Stimulated activated CD4-positive, alpha-beta T cell treated with anti-CD3 and anti-CD28 coated beads, Interleukin-4, amount 100 ng/mL, for 48 hours (primary cell): ENCODE results near the gene TMEM39A.

Experiments
- DNase-seq, 2 donors: peaks; one replicate each; pipeline ENCODE4 v3.0.0-alpha.2; 2020; ENCODE audit warnings: low read depth in 2 of 2

The TMEM39A gene

DNA sequence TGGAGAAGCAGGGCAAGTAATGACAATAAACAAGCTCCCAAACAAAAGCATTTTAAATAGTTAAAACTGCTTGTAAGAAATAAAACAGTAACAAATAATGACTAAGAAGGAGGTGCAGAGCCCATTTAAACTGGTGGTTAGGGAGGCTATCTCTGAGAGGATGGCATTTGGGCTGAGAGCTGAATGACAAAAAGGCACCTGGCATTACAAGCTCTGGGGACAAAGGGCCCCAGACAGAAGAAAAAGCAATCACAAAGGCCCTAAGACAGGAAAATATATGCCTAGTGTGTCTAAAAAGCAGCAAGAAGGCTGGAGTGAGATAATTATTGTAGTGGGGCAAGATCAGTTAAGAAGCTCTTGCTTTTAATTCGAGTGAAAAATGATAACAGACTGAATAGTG is 9.6 kb downstream of the TMEM39A start:
- DNase-seq: no peak

GRCh38 chr3:119444590-119444989 is 18.8 kb downstream of the TMEM39A start:
- DNase-seq: no peak

- no peak for DNase-seq
Observed at GRCh38 chr3:119443179-119443578, 20.2 kb downstream of the TMEM39A start.

GRCh38 chr3:119437691-119438258 is 25.6 kb downstream of the TMEM39A start:
- no peak for DNase-seq

GRCh38 chr3:119436977-119437376 is 26.4 kb downstream of the TMEM39A start:
- DNase-seq: no peak

DNA sequence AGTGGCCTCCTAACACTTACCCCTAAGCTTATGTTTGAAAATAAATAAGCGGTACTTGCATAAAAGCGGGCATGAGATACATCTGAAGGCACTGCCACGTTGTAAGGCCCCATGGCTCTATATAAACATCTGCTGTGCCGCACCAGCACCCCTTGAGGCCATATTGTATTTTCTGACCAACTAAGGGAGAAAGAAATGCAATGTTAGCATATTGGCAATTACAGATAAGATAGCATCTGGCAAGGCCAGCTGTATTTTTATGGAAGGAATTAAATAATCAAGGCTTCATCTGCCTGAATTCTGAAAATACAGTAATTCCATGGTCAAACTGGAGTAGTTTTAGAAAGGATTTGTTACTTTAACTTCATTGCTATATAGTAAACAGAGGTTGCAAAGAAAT is 28.7 kb downstream of the TMEM39A start:
- DNase-seq: no peak

DNA sequence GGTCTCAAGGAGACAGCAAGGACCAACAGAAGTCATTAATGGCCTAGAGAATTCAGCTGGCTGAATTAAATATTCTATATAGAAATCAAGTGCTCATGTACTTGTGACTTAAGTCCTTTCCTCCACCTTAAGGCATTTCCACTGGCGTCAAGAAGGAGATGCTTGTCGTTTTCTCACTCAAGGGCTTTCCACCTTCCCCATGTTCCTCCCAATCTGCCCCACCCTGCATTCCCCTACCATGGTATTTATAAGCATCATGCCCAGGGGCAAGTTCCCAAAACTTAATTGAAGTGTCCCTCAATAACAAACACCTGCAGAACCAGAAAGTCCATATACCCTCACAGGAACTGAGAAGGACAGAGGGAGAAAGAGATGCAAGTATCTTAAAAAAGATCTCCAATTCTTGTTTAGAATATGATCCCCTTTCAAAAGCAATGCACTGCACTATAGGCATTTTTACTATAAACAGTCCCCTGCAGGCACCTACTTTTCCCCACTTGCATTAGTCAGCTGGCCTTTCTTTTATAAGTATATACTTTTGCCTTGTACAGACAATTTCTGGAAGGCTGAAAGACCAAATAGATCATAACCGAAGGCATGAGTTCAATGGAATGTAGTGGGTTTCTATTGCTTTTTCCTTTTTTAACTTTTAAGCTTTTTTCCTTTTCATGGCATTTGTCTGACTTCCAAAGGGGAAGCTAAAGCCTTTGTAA is 29.6 kb downstream of the TMEM39A start:
- no peak for DNase-seq

DNA sequence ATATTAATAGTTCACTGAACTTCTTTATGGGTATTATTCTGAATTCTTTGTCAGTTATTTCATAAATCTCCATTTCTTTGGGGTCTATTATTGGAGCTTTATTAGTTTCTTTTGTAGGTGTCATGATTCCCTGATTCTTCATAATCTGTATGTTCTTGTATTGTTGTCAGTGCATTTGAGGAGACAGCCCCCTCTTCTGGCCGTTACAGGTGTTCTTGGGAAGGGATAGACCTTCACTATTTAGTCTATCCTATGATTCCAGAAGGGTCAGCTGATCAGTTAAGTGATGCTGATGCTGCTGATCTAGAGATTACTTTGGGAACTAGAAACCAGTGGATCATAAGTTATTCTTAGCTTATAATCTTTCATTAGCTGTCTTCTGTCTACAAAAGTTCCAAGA is 34.9 kb downstream of the TMEM39A start:
- DNase-seq: no peak

- DNase-seq: no peak
Observed at GRCh38 chr3:119427669-119428068, 35.7 kb downstream of the TMEM39A start.

- DNase-seq: no peak
Observed at GRCh38 chr3:119420196-119420595, 43.2 kb downstream of the TMEM39A start.

GRCh38 chr3:119418641-119419040 is 44.8 kb downstream of the TMEM39A start:
- DNase-seq: no peak

DNA sequence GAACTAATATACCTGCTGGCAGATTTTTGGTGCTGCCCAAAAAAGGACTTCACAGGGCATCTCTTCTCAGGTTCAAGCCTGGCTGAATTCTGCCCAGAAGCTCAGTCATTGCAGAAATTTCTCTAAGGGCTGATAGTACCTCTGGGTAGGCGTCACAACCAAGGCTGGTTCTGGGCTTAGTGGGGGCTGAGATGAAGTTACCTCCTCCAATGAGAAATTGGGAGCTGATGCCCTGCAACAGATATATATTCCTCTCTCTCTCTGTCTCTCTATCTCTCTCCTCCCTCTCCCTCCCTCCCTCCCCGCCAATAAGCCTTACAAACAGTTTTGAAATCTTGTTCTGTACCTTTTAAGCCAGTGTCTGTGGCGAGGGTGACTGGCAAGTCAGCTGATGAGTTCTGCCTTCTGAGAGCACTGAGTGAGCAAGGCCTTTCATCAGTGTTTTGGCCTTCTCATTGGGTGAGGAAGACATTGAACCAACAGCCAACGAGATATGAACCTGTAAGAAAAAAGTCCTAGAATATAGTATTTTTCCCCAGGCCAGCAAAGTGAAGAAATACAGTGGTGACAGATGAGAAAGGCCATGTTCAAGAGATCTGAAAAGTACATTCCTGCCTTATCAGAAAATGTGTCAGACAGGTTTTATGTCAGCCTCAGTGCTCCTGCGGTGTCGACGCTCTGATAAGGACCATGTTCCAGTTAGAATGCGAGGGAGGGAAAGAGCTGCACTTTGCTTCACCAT is 45.5 kb downstream of the TMEM39A start:
- DNase-seq: no peak

GRCh38 chr3:119416873-119417272 is 46.5 kb downstream of the TMEM39A start:
- DNase-seq: no peak

DNA sequence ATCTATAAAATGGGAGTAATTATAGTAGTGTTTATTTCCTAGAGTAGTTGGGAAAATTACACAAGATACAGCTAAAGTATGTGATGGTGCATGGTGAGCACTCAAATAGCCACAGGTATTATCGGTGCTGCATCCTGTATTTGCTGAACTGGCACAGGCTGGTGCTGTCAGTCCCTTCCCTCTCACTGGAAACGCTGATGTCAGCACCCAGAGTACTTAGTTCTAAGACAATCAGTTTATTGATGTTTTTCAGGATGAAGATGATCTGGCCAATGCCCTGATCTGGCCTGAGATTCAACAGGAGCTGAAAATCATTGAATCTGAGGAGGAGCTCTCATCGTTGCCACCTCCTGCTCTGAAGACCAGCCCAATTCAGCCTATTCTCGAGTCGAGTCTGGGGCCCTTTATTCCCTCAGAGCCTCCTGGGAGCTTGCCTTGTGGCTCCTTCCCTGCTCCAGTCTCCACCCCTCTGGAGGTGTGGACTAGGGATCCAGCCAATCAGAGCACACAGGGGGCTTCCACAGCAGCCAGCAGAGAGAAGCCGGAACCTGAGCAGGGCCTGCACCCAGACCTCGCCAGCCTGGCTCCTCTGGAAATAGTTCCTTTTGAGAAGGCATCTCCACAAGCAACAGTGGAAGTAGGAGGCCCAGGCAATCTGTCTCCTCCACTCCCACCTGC is 49.7 kb downstream of the TMEM39A start:
- no peak for DNase-seq

- DNase-seq: no peak
Observed at GRCh38 chr3:119409844-119410243, 53.6 kb downstream of the TMEM39A start.

DNA sequence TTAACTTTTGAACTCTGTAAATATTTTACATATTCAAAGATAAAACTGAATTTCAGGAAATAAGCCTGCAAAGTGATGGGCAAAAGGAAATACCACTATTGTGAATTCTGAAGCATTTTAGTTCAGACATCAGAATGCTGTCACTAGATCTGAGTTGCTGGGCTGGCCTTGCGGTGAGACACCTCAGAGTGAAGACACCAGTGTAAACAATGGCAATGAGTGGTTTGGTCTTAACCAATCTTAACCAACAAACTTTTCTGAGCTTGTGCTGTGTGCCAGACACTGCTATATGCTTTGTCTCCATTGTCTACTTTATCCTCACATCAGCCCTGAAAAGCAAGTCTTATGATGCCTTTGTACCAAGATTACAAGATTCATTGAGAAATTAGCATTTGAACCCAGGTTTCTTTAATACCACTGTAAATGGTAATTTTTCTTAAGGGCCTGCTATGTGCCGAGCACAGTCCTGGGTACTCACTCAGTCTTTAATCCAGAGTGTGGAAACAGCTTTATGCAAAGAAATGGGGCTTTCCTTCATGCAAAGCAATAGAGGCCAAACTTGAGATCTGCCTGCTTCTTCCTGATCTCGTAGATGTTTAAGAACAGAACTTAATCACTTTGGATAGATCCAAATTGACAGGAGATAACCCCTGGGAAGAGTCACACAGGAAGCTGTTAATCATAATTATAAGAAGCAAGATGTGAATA is 55.0 kb downstream of the TMEM39A start:
- no peak for DNase-seq

DNA sequence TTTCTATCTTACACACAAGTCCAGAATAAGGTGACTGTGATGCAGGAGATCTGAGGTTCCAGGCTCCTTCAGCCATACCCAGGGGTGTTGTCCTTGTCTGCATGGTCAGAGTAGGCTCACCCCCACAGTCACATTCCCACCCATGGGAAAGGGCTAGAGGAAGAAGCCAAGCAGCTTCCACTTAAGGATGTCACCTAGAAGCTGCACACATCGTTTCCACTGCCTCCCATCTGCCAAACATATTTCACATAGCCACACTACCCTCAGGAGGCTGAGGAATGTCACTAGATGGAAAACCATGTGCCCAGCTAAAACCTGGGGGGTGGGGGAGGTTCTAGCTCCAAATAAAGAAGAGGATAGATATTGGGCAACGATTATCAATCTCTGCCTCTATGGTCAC is 58.1 kb downstream of the TMEM39A start:
- DNase-seq: no peak

DNA sequence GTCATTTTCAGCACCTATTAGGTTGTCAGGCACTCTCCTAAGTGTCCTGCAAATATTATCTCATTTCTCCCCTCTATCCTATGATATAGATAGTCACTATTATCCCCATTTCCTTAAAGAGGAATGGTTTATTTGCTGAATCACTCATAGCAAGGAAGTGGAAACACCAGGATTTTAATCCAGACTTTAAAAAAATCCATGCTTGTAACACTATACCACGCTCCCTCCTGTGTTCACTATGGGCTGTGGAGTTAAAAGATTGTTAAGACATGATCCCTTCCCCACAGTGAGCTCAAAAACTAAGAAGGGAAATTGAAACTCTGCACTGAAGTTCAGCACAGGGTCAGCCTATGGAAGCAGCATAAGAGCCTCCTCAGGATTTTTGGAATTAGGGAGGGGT is 60.2 kb downstream of the TMEM39A start:
- no peak for DNase-seq

DNA sequence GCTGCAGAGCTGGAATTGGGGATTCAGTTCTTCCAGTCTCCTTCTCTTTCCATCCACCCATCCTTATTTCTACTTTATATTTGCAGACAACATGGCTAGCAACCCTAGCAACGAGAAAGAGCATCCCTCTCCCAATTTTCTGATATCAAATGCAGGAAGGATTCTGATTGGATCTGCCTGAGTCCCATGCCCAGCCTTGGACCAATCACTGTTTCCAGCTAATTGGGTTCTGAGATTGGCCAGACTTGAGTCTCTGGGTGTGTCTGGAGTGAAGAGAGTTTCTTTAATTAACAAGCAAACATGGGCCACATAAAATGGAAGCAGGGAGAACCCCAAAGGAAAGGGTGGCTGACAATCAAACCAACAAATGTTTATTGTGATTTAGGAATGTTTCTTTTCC is 60.6 kb downstream of the TMEM39A start:
- DNase-seq: no peak

DNA sequence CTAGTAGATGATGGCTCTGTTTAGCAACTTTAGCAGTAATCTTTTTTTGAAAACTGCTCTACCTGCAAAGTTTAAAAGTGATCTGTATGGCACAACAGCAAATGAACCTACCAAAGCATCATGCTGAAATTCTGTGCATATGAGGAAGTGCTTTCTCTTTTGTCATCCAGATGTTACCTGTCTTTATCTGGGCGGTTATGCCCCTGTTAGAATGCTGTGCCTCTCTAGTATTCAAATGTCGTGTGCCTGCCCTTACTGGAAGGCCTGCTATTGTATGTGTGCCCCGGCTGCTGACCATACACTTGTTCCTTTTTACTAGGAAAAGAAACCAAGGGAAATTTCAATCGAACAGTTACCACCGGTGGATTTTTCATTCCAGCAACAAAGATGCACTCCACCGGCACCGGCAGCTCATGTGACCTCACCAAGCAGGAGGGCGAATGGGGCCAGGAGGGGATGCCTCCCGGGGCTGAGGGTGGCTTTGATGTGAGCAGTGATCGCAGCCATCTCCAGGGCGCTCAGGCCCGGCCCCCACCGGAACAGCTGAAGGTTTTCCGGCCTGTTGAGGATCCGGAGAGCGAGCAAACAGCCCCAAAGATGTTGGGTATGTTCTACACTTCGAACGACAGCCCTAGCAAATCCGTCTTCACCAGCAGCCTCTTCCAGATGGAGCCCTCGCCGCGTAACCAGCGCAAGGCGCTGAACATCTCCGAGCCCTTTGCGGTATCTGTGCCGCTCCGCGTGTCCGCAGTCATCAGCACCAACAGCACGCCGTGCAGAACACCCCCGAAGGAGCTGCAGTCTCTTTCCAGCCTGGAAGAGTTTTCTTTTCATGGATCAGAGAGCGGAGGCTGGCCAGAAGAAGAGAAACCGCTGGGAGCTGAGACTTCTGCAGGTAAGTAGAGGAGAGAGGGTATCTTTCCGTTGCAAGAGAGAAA is 61.6 kb downstream of the TMEM39A start:
- no peak for DNase-seq

- no peak for DNase-seq
Observed at GRCh38 chr3:119401069-119401468, 62.3 kb downstream of the TMEM39A start.
